ENCODE results near the gene PNPLA7.

PNPLA7 gene

GRCh38 chr9:137494104-137494544, 56.1 kb downstream of the PNPLA7 start:
- DNase-seq (ENCODE audit: low spot score) = no peak

GRCh38 chr9:137493364-137494103, 56.7 kb downstream of the PNPLA7 start:
- no peak for DNase-seq (ENCODE audit: low spot score)

GRCh38 chr9:137492464-137493363, 57.5 kb downstream of the PNPLA7 start:
- no peak for DNase-seq (ENCODE audit: low spot score)

- no peak for DNase-seq (ENCODE audit: low spot score)
These were observed 58.3 kb downstream of the PNPLA7 start for GRCh38 chr9:137491735-137492432.

GRCh38 chr9:137490532-137491186, 59.5 kb downstream of the PNPLA7 start:
- no peak for DNase-seq (ENCODE audit: low spot score)

GRCh38 chr9:137488906-137489305, 61.3 kb downstream of the PNPLA7 start:
- DNase-seq (ENCODE audit: low spot score) = no peak

- DNase-seq (ENCODE audit: low spot score) = no peak
These were observed 61.9 kb downstream of the PNPLA7 start for GRCh38 chr9:137488327-137488653.

- DNase-seq (ENCODE audit: low spot score) = no peak
These were observed 62.5 kb downstream of the PNPLA7 start for GRCh38 chr9:137487454-137488326.

GRCh38 chr9:137486545-137487453, 63.4 kb downstream of the PNPLA7 start:
- no peak for DNase-seq (ENCODE audit: low spot score)

- no peak for DNase-seq (ENCODE audit: low spot score)
These were observed 64.1 kb downstream of the PNPLA7 start for GRCh38 chr9:137486141-137486490.

- no peak for DNase-seq (ENCODE audit: low spot score)
These were observed 64.7 kb downstream of the PNPLA7 start for GRCh38 chr9:137485343-137486140.

GRCh38 chr9:137484551-137485315, 65.5 kb downstream of the PNPLA7 start:
- DNase-seq (ENCODE audit: low spot score) = no peak

GRCh38 chr9:137482094-137482781, 68.0 kb downstream of the PNPLA7 start:
- DNase-seq (ENCODE audit: low spot score) = peak; percentile 31

- no peak for DNase-seq (ENCODE audit: low spot score)
These were observed 69.2 kb downstream of the PNPLA7 start for GRCh38 chr9:137480686-137481683.

GRCh38 chr9:137479892-137480685, 70.1 kb downstream of the PNPLA7 start:
- no peak for DNase-seq (ENCODE audit: low spot score)

Data from AG08395 (cell line).